ENCODE measurements around the gene COL2A1.

Gene COL2A1

GRCh38 chr12:48015954-48016353 lies 11.7 kb upstream of the COL2A1 start:
- in situ Hi-C loops (cut with MboI; ENCODE audit: low sequenced_read_pairs) = no loop called here

GRCh38 chr12:48015129-48015528 lies 10.9 kb upstream of the COL2A1 start:
- in situ Hi-C loops (cut with MboI; ENCODE audit: low sequenced_read_pairs) = no loop called here

DNA sequence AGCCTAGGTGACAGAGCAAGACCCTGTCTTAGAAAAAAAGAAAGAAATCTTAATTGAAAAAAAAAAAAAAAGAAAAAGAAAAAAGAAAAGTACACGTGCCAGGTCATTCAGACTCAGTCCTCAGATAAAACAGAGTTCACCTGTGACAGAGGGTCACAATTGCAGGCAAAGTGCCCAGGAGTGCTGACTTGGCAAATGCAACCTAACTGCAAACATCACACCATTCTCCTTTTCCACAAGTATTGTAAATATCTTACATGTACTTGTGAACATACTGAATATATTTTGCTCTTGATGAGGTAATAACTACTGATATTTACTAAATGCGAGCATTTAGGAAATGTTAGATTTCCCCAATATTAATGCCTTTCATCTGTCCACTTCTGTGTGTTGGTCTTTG lies 9.0 kb upstream of the COL2A1 start:
- in situ Hi-C loops (cut with MboI; ENCODE audit: low sequenced_read_pairs) = no loop called here

DNA sequence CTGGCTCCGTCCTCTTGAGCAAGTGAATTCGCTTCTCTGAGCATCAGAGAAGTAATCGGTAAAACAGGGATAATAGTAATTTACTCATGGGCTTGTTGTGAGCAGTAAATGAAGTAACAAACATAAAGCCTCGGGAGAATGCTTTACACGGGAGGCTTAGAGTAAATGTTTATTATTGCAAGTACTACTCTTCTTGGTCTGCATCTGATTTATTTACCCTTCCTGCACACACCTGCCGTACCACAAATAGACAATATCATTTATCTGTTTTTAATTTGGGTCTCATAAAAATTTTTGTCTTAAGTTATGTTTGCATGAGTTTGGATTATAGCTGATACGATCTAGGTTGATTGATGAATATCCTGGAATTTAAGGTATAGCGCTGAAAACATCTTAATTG lies 7.8 kb upstream of the COL2A1 start:
- in situ Hi-C loops (cut with MboI; ENCODE audit: low sequenced_read_pairs) = no loop called here

DNA sequence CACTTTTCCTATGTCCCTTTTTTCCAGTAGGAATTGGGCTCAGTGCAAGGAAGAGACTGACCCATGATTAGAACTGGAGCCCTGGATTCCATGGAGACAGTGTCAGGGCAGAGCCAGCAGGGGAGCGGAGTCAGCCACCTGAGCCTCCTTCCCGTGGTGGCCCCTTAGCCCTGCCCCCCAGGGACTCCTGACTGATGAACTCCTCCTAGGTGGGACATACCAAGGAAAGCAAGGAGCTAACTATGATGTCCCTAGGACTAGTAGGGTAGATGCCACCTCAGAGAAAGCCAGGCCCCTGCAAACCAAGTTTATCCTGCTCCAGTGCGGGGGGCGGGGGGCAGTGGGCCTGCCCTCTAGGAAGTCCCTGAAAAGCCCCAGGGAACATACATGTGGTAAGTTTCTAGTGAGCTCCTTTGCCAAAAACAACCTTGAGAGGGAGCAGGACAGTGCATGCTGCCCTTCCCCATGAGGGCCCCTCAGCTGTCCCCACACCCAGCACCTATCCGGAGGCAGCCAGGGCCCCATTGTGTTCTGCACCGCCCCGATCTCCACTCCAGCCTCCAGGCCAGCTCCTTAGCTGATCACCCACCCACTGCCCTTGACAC lies 6.2 kb upstream of the COL2A1 start:
- in situ Hi-C loops (cut with MboI; ENCODE audit: low sequenced_read_pairs) = no loop called here

- in situ Hi-C loops (cut with MboI; ENCODE audit: low sequenced_read_pairs) = no loop called here
Measured at GRCh38 chr12:48009471-48009870, 5.2 kb upstream of the COL2A1 start.

GRCh38 chr12:48008950-48009349 lies 4.7 kb upstream of the COL2A1 start:
- in situ Hi-C loops (cut with MboI; ENCODE audit: low sequenced_read_pairs) = no loop called here

DNA sequence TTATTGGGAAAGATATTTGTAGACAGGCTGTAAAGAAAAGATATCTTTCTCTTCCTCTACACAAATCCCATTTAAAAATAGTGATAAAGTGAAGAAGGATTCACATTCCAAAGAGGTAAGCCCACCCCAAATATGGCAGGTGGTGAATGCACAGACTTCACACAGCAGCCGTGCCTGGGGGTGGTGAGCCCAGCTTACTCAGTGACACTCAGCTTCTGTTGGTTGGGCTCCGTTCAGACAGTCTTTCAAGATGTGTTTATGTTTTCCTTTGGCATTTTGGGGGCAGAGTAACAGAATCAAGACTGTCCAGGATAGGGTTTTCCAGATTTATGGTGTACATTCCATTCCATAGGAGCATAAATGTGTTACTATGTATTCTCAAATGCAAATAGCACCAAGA lies 4.1 kb upstream of the COL2A1 start:
- in situ Hi-C loops (cut with MboI; ENCODE audit: low sequenced_read_pairs) = no loop called here

DNA sequence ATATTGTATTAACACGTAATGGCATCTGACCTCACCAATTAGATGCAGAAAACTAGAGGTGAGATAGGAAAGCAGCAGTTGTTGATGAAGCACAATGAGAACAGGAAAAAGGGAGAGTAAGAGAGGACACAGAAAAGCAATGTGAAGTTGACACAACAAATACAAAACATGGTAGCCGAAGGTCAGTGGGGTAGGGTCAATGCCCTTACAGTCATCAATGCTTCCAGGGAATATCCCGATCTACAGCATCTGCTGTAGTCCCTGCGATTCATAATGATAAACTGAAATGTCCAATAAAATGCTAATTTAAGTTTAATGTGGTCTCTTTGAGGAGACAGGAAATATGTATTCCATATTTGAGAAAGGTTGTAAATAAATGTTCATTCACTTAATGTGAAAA lies 2.9 kb upstream of the COL2A1 start:
- in situ Hi-C loops (cut with MboI; ENCODE audit: low sequenced_read_pairs) = no loop called here

- in situ Hi-C loops (cut with MboI; ENCODE audit: low sequenced_read_pairs) = no loop called here
Measured at GRCh38 chr12:48005750-48006021, 1.4 kb upstream of the COL2A1 start.

- in situ Hi-C loops (cut with MboI; ENCODE audit: low sequenced_read_pairs) = no loop called here
Measured at GRCh38 chr12:48005001-48005749, 899 bp upstream of the COL2A1 start.

DNA sequence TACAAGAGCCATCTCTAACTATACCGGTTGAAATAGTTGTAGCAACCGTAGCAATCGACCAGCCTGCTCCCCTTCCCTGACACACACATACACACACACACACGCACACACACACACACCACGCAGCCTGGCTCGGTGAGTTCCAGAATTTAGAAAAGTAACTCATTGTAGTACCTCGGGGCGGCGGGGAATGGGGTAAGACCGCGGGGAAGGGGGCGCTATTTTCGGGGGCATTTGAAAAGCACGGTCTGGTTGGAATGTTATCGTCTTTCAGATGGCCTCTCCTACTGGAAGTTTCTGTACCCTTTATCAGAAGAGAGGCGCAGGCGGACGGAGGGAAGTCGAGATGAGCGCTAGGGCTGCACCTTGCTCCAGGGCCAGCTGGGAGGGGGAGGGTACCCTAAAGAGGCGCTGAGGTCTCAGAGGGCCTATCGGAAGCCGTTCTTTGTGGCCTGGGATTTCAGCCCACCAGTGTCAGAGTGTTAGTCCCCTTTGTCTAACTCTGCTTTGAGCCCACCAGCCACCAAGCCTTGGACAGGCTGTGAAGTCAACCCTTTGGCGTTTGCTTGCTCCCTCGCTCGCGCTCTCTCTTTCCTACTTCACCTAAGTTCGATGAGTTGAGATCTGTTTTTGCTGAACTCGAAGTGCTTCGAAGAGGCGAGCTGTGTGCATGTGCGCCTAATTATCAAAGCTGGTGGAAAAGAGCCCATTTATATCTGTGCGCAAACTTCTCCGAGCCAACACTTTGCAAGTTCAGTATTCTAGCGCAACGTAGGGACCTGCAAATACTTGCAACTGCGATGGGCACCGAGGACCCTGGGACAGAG lies 837 bp downstream of the COL2A1 start:
- in situ Hi-C loops (cut with MboI; ENCODE audit: low sequenced_read_pairs) = no loop called here

DNA sequence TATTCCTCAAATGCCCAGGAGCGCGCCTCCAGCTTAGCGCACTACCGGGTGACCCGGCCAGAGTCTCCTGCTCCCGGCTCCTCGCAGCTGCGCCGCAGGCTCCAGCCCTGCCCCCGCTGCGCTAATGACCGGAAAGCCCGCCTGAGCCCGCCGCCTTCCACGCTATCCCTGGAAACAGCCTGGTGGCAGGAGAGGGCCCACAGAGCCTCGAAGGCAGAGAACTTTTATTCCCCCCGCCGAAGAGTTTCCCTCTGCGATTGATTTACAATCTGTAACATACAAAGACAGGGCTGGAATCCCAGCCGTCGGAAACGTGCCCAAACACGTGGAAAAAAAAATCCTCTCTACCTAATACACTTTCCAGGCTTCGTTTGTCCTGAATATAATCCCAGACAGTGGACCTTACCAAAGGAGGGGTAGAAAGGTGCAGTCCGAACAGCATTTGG lies 1.5 kb downstream of the COL2A1 start:
- in situ Hi-C loops (cut with MboI; ENCODE audit: low sequenced_read_pairs) = no loop called here

DNA sequence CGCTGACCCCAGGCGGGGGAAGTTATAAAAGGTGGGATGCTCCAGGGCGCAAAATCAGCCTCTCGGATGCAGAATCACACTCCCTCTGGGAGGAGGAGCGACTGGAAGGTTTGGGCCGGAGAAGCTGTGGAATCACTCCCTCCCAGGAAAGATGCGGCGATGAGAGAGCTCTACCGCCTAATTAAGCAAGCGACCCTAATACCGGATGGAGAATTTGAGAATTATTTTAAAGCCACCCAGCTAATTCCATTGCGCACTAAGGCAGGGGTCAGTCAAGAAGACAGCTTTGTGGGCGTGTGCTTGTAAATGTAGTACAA lies 1.9 kb downstream of the COL2A1 start:
- in situ Hi-C loops (cut with MboI; ENCODE audit: low sequenced_read_pairs) = no loop called here

DNA sequence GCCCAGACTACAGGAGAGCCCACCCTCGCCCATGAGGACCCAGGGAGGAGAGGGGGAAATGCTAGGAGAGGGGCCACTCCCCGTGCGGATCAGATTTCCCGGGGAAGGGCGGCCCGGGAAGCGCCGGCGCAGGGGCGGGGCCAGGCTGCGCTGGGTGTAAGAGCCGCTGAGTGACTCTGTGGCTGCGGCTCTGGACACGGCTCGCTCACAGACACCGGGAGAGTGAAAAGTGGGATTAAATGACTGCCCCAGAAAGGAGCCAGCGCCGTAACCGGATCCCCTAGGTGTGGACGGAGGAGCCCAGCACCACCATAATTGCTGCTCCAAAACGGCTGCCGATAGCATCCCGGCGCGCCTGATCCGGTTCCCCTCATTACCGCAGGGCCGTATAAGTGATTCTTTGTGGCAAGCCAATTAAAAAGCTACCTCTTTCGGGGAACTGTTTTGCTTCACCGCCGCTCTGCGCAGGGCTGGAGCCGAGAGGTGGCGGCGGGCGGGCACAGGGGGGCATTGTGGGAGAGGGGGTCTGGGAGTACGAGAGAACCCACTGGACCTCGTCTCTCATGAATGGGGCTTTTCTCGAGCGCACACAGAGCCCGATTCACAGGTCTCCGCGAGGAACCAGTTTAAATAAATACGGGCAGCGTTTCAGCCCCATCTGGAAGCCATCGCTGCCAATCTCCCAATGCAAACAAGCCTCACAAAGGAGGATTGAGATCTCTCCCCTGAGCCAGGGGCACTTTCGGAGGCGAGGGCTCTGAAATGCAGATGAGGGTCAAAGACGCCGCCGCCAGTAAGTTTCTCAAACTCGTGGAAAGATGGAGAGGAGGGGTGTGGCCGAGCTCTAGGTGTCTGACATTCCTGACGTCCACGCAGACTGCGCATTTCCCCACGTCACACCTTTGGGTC lies 2.5 kb downstream of the COL2A1 start:
- in situ Hi-C loops (cut with MboI; ENCODE audit: low sequenced_read_pairs) = no loop called here

DNA sequence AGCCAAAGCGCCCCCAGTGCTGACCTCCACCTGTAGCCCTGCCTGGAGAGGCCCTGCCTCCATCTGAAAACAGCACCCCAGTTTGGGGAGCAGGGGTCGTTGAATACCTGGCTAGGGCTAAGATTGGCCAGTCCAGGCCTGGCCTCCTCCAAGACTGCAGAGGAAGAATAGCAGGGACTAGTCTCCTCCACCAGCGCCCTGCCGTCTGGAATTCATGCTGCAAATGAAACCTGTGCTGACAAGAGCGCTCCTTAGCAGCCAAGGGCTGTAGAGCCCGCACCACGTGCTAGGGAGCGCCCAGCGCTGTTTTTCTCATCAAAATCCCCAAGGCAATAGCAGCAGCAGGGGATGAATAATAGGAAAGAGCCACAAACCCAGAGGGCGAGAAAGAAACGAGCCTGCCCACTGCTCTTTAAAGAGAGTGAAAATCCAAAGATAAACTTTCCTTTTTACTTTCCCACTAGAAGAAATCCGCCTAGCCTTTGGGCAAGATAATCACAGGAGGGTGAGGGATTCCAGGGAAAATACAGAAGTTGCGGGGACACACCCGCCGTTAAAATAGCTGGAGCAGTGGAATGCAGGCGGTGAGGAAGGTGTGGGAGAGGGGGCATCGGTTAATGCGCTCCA lies 3.3 kb downstream of the COL2A1 start:
- in situ Hi-C loops (cut with MboI; ENCODE audit: low sequenced_read_pairs) = no loop called here

- in situ Hi-C loops (cut with MboI; ENCODE audit: low sequenced_read_pairs) = no loop called here
Measured at GRCh38 chr12:47999816-48000215, 4.5 kb downstream of the COL2A1 start.

GRCh38 chr12:47997321-47997720 lies 7.0 kb downstream of the COL2A1 start:
- in situ Hi-C loops (cut with MboI; ENCODE audit: low sequenced_read_pairs) = no loop called here

- in situ Hi-C loops (cut with MboI; ENCODE audit: low sequenced_read_pairs) = no loop called here
Measured at GRCh38 chr12:47995981-47996401, 8.3 kb downstream of the COL2A1 start.

DNA sequence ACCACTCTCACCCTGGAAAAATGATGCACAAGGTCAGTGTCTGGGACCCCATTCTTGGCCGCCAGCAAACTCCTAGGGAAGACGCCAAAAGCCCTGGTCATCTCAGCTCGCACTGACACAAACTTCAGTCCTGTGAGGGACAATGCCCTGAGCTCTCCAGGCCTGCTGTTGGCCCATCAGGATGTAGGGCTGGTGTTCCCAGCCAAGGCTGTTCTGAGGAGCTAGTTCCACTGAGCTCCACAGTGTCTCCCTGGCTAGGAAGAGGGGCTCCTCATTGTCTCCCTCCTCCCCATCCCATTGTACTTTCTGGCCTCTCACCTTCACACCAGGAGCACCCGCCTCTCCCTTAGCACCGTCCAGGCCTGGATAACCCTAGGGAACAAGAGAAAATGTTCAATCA lies 10.8 kb downstream of the COL2A1 start:
- in situ Hi-C loops (cut with MboI; ENCODE audit: low sequenced_read_pairs) = no loop called here

GRCh38 chr12:47992776-47993175 lies 11.5 kb downstream of the COL2A1 start:
- in situ Hi-C loops (cut with MboI; ENCODE audit: low sequenced_read_pairs) = no loop called here

All from HL-60/S4 treated with phorbol 12-myristate 13-acetate at 8.2 ng/mL for 4 days and 3 days (cell line).